ENCODE data around the gene CLDN15. TPM values are rescaled to one million over a fixed set of nuclear protein-coding genes. Genes with fewer than 3 reads are reported as not detected.
A peak's percentile ranks its signal among the peaks of the same experiment; 100 is the strongest.

CLDN15 gene
- total RNA-seq, 1 experiment from 2014 or later, result 6.5 TPM

DNA sequence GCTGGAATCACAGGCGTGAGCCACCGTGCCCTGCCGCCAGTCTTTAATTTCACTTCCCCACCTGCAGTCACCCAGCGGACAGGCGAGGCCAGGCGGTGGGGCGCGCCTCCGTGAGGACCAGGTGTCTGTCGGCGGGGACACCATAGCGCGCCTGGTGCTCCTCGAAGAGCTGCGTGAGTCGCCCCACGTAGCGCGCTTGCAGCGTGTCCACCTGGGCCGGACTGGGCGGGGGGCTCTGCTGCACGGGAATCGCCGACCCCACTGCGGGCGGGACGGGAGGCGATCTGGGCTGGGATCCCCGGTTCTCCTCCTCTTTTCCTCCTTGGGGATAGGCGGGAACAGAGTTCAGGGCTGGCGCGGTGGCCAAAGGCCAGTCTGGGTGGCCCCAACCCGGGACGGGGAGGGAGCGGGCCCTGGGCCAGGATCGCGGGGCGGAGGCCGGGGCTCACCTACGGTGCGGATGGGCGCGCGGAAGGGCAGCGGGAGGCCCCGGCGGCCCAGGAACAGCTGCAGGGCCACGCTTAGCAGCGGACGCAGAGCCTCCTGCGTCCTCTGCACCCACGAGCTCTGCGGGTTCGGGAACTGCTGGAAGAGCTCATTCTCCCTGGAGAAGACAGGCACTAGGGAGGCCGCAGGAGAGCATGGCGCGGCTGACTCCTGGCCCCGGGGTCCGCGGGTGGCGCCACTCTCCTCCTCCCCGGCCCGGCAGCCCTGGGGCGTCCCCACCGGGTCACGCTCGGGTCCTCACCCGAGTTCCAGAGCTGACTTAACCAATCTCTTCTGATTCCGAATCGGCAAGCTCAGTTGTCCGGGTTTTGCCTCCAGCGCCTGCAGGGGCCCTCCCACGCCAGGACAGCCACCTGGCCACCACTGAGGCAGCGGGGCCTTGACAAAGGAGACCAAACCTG, 35.7 kb downstream of the CLDN15 start (continued):
- TF ChIP-seq GRHL2 (CRISPR knock-in tag; IDR thresholded peaks at IDR 0.05; ENCODE audit: insufficient replicate concordance, severe bottlenecking) (no peak), SMAD4 (CRISPR knock-in tag; IDR thresholded peaks at IDR 0.05) (no peak), ZNF396 (CRISPR knock-in tag; IDR thresholded peaks at IDR 0.05; ENCODE audit: borderline replicate concordance) (no peak), NFATC4 (CRISPR knock-in tag; IDR thresholded peaks at IDR 0.05) (no peak), CREM (CRISPR knock-in tag; IDR thresholded peaks at IDR 0.05) (no peak), FOXJ3 (CRISPR knock-in tag; IDR thresholded peaks at IDR 0.05; ENCODE audit: borderline replicate concordance) (no peak), NFE2L1 (CRISPR knock-in tag; IDR thresholded peaks at IDR 0.05) (no peak), ZNF138 (CRISPR knock-in tag; conservative IDR thresholded peaks at IDR 0.05) (0 out of 2 replicates have a peak, but pooled peaks have one; percentile 29), JAZF1 (CRISPR knock-in tag; IDR thresholded peaks at IDR 0.05) (no peak), HMGA2 (CRISPR knock-in tag; IDR thresholded peaks at IDR 0.05) (no peak), TEAD1 (CRISPR knock-in tag; IDR thresholded peaks at IDR 0.05) (no peak), ATF1 (CRISPR knock-in tag; IDR thresholded peaks at IDR 0.05) (no peak), ELF4 (CRISPR knock-in tag; IDR thresholded peaks at IDR 0.05; ENCODE audit: low read depth) (no peak), ZNF317 (CRISPR knock-in tag; IDR thresholded peaks at IDR 0.05; ENCODE audit: borderline replicate concordance, low read depth) (no peak), SP1 (CRISPR knock-in tag; conservative IDR thresholded peaks at IDR 0.05) (no peak; the same call in 1 of the 2 replicates), TCF7 (CRISPR knock-in tag; IDR thresholded peaks at IDR 0.05; ENCODE audit: low read depth) (no peak)
- TF ChIP-seq, protein P1, sequence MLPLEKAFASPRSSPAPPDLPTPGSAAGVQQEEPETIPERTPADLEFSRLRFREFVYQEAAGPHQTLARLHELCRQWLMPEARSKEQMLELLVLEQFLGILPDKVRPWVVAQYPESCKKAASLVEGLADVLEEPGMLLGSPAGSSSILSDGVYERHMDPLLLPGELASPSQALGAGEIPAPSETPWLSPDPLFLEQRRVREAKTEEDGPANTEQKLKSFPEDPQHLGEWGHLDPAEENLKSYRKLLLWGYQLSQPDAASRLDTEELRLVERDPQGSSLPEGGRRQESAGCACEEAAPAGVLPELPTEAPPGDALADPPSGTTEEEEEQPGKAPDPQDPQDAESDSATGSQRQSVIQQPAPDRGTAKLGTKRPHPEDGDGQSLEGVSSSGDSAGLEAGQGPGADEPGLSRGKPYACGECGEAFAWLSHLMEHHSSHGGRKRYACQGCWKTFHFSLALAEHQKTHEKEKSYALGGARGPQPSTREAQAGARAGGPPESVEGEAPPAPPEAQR (CRISPR knock-in tag; IDR thresholded peaks at IDR 0.05), result no peak
- TF ChIP-seq, protein P2, sequence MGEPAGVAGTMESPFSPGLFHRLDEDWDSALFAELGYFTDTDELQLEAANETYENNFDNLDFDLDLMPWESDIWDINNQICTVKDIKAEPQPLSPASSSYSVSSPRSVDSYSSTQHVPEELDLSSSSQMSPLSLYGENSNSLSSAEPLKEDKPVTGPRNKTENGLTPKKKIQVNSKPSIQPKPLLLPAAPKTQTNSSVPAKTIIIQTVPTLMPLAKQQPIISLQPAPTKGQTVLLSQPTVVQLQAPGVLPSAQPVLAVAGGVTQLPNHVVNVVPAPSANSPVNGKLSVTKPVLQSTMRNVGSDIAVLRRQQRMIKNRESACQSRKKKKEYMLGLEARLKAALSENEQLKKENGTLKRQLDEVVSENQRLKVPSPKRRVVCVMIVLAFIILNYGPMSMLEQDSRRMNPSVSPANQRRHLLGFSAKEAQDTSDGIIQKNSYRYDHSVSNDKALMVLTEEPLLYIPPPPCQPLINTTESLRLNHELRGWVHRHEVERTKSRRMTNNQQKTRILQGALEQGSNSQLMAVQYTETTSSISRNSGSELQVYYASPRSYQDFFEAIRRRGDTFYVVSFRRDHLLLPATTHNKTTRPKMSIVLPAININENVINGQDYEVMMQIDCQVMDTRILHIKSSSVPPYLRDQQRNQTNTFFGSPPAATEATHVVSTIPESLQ (CRISPR knock-in tag; IDR thresholded peaks at IDR 0.05), result no peak
- TF ChIP-seq, protein P3, sequence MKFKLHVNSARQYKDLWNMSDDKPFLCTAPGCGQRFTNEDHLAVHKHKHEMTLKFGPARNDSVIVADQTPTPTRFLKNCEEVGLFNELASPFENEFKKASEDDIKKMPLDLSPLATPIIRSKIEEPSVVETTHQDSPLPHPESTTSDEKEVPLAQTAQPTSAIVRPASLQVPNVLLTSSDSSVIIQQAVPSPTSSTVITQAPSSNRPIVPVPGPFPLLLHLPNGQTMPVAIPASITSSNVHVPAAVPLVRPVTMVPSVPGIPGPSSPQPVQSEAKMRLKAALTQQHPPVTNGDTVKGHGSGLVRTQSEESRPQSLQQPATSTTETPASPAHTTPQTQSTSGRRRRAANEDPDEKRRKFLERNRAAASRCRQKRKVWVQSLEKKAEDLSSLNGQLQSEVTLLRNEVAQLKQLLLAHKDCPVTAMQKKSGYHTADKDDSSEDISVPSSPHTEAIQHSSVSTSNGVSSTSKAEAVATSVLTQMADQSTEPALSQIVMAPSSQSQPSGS (CRISPR knock-in tag; IDR thresholded peaks at IDR 0.05; ENCODE audit: borderline replicate concordance, low read depth), result no peak
- TF ChIP-seq, protein P4, sequence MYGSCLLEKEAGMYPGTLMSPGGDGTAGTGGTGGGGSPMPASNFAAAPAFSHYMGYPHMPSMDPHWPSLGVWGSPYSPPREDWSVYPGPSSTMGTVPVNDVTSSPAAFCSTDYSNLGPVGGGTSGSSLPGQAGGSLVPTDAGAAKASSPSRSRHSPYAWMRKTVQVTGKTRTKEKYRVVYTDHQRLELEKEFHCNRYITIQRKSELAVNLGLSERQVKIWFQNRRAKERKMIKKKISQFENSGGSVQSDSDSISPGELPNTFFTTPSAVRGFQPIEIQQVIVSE (CRISPR knock-in tag; IDR thresholded peaks at IDR 0.05; ENCODE audit: borderline replicate concordance), result no peak
- TF ChIP-seq, protein P5, sequence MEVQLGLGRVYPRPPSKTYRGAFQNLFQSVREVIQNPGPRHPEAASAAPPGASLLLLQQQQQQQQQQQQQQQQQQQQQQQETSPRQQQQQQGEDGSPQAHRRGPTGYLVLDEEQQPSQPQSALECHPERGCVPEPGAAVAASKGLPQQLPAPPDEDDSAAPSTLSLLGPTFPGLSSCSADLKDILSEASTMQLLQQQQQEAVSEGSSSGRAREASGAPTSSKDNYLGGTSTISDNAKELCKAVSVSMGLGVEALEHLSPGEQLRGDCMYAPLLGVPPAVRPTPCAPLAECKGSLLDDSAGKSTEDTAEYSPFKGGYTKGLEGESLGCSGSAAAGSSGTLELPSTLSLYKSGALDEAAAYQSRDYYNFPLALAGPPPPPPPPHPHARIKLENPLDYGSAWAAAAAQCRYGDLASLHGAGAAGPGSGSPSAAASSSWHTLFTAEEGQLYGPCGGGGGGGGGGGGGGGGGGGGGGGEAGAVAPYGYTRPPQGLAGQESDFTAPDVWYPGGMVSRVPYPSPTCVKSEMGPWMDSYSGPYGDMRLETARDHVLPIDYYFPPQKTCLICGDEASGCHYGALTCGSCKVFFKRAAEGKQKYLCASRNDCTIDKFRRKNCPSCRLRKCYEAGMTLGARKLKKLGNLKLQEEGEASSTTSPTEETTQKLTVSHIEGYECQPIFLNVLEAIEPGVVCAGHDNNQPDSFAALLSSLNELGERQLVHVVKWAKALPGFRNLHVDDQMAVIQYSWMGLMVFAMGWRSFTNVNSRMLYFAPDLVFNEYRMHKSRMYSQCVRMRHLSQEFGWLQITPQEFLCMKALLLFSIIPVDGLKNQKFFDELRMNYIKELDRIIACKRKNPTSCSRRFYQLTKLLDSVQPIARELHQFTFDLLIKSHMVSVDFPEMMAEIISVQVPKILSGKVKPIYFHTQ (CRISPR knock-in tag; IDR thresholded peaks at IDR 0.05), result no peak
- TF ChIP-seq, protein P6, sequence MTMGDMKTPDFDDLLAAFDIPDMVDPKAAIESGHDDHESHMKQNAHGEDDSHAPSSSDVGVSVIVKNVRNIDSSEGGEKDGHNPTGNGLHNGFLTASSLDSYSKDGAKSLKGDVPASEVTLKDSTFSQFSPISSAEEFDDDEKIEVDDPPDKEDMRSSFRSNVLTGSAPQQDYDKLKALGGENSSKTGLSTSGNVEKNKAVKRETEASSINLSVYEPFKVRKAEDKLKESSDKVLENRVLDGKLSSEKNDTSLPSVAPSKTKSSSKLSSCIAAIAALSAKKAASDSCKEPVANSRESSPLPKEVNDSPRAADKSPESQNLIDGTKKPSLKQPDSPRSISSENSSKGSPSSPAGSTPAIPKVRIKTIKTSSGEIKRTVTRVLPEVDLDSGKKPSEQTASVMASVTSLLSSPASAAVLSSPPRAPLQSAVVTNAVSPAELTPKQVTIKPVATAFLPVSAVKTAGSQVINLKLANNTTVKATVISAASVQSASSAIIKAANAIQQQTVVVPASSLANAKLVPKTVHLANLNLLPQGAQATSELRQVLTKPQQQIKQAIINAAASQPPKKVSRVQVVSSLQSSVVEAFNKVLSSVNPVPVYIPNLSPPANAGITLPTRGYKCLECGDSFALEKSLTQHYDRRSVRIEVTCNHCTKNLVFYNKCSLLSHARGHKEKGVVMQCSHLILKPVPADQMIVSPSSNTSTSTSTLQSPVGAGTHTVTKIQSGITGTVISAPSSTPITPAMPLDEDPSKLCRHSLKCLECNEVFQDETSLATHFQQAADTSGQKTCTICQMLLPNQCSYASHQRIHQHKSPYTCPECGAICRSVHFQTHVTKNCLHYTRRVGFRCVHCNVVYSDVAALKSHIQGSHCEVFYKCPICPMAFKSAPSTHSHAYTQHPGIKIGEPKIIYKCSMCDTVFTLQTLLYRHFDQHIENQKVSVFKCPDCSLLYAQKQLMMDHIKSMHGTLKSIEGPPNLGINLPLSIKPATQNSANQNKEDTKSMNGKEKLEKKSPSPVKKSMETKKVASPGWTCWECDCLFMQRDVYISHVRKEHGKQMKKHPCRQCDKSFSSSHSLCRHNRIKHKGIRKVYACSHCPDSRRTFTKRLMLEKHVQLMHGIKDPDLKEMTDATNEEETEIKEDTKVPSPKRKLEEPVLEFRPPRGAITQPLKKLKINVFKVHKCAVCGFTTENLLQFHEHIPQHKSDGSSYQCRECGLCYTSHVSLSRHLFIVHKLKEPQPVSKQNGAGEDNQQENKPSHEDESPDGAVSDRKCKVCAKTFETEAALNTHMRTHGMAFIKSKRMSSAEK (CRISPR knock-in tag; IDR thresholded peaks at IDR 0.05; ENCODE audit: borderline replicate concordance), result no peak
- TF ChIP-seq, protein P7, sequence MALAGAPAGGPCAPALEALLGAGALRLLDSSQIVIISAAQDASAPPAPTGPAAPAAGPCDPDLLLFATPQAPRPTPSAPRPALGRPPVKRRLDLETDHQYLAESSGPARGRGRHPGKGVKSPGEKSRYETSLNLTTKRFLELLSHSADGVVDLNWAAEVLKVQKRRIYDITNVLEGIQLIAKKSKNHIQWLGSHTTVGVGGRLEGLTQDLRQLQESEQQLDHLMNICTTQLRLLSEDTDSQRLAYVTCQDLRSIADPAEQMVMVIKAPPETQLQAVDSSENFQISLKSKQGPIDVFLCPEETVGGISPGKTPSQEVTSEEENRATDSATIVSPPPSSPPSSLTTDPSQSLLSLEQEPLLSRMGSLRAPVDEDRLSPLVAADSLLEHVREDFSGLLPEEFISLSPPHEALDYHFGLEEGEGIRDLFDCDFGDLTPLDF (CRISPR knock-in tag; IDR thresholded peaks at IDR 0.05), result no peak
- TF ChIP-seq, protein P8, sequence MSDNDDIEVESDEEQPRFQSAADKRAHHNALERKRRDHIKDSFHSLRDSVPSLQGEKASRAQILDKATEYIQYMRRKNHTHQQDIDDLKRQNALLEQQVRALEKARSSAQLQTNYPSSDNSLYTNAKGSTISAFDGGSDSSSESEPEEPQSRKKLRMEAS (CRISPR knock-in tag; IDR thresholded peaks at IDR 0.05), result peak; percentile 63

Measured in WTC11 (cell line).